ENCODE data around the gene PLAGL2.
"Not testable (repeated sequence)": the region's sequence is repeated elsewhere in the genome, so short reads cannot be mapped to it uniquely, and the experiment has no call there.

Gene PLAGL2

DNA sequence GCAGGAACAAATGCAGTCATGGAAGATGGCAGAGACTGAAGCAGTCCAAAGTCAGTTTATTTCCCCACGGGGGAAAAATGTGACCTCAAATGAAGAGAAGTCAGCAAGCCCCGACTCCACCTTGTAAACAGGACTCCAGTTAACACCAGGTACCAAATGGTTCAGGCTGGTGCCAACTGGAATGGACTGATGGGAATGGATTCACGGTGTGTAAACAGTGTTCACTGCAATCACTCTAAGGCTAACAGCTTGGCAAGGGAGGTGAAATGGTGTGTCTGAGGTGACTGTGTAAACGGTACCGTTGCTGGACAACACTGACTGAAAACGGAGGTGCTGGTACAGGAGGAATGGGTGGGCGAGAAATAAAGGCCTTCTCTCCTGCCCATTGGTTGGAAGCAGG is 12.0 kb downstream of the PLAGL2 start:
- H2BK5ac ChIP-seq (ENCODE audit: low read depth, low read length, poor library complexity), result no peak overlapping the region
- H3K9ac ChIP-seq (ENCODE audit: low read length), result no peak overlapping the region
- no peaks in the 10 kb centered on the region for H3K79me1 ChIP-seq (ENCODE audit: low read length)
- H4K91ac ChIP-seq (ENCODE audit: low read depth, low read length), result no peak overlapping the region
- no peak overlapping the region for H4K12ac ChIP-seq (ENCODE audit: low read depth, low read length)
- H3K14ac ChIP-seq (ENCODE audit: low read length), result no peak overlapping the region
- H3K79me2 ChIP-seq (ENCODE audit: control insufficient read depth, insufficient read depth, low read length, poor library complexity), result no peaks in the 10 kb centered on the region
- no peak overlapping the region for H3K4me2 ChIP-seq (ENCODE audit: low read length)
- H3K27ac ChIP-seq (ENCODE audit: low read depth, low read length), result no peak overlapping the region
- WGBS (ENCODE audit: extremely low coverage, insufficient coverage, insufficient read length), result no CpG with 5 or more reads among the region's 7 CpGs
- H2AK5ac ChIP-seq (ENCODE audit: low read length), result no peak overlapping the region
- no peak for DNase-seq
- no peak overlapping the region for H3K23ac ChIP-seq (ENCODE audit: low read length)
- no peak overlapping the region for H3K4ac ChIP-seq (ENCODE audit: low read depth, low read length)
- peaks cover under 1 to 1% of the 10 kb centered on the region in 2 experiments for H3K4me1 ChIP-seq (ENCODE audit: control insufficient read depth in 1 of 2, insufficient read depth in 2 of 2, low read length in 2 of 2)
- H2BK120ac ChIP-seq (ENCODE audit: insufficient read depth, low read length, poor library complexity), result no peak overlapping the region
- H3K9me3 ChIP-seq (ENCODE audit: insufficient read depth, low read depth, low read length), result no peaks in the 10 kb centered on the region
- H2AFZ ChIP-seq (ENCODE audit: insufficient read depth, low read length, poor library complexity), result no peak overlapping the region
- H3K18ac ChIP-seq (ENCODE audit: low read length), result no peak overlapping the region
- H4K8ac ChIP-seq (ENCODE audit: low read depth, low read length), result no peak overlapping the region
- peaks cover 34 to 49% of the 10 kb centered on the region in 2 experiments for H3K36me3 ChIP-seq (ENCODE audit: control insufficient read depth in 1 of 2, insufficient read depth in 2 of 2, low read length in 2 of 2)
- no peaks in the 10 kb centered on the region for H3K27me3 ChIP-seq (ENCODE audit: insufficient read depth, low read length)
- no peak overlapping the region for H2BK12ac ChIP-seq (ENCODE audit: low read length)
- no peak overlapping the region for H3K4me3 ChIP-seq (ENCODE audit: low read depth, low read length)

DNA sequence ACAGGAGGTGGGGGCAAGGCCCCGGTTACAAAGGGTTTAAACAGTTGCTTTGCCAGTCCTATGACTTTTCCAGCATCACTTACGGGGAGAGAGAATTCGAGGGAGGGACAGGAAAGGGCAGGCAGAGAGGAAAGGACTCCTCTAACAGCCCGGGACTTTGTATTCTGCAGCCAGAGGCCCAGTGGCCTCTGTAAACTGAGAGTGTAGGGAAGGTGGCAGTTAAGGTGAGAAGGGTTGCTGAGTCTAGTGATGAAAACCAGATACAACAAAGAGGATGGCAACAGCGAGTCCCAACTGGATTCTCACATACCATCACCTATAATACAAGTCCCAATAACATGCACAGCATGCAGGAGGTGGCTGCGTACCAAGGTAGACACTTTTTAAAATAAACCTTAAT is 13.5 kb downstream of the PLAGL2 start:
- no peak overlapping the region for H2BK5ac ChIP-seq (ENCODE audit: low read depth, low read length, poor library complexity)

DNA sequence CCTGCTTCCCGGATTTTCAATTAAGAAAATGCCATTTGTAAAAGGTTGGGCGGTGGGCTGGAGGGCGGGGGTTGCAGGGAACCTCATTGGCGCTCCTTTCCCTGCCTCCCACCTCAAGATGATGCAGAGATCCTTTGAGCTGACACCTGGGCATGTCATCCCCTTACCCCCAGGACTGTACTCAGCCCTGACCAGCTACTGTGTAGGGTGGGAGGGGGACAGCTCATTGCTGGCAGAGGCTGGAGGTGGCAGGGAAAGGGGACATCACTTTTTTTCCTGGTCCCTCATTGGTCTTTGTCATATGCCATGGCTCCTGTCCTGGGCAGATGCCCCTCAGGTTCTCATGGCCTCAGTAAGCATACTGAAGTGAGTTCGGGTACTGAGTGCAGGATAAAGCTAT is 14.2 kb downstream of the PLAGL2 start:
- not testable (repeated sequence) for H3K27ac ChIP-seq (ENCODE audit: low read depth, low read length); H3K4me3 ChIP-seq (ENCODE audit: low read depth, low read length); DNase-seq; H4K8ac ChIP-seq (ENCODE audit: low read depth, low read length); H3K9ac ChIP-seq (ENCODE audit: low read length); H3K4me2 ChIP-seq (ENCODE audit: low read length); H2BK120ac ChIP-seq (ENCODE audit: insufficient read depth, low read length, poor library complexity); H3K4ac ChIP-seq (ENCODE audit: low read depth, low read length); H2AK5ac ChIP-seq (ENCODE audit: low read length); H3K79me1 ChIP-seq (ENCODE audit: low read length); H4K12ac ChIP-seq (ENCODE audit: low read depth, low read length); H2BK12ac ChIP-seq (ENCODE audit: low read length); H3K14ac ChIP-seq (ENCODE audit: low read length); H3K9me3 ChIP-seq (ENCODE audit: insufficient read depth, low read depth, low read length); H4K91ac ChIP-seq (ENCODE audit: low read depth, low read length); H3K23ac ChIP-seq (ENCODE audit: low read length); H2AFZ ChIP-seq (ENCODE audit: insufficient read depth, low read length, poor library complexity); H3K27me3 ChIP-seq (ENCODE audit: insufficient read depth, low read length); H3K18ac ChIP-seq (ENCODE audit: low read length); H3K79me2 ChIP-seq (ENCODE audit: control insufficient read depth, insufficient read depth, low read length, poor library complexity); H2BK5ac ChIP-seq (ENCODE audit: low read depth, low read length, poor library complexity)
- Histone ChIP-seq H3K4me1 (ENCODE audit: control insufficient read depth in 1 of 2, insufficient read depth in 2 of 2, low read length in 2 of 2) (peaks cover 10 to 12% of the 10 kb centered on the region in 2 experiments), H3K36me3 (ENCODE audit: control insufficient read depth in 1 of 2, insufficient read depth in 2 of 2, low read length in 2 of 2) (peaks cover 24 to 32% of the 10 kb centered on the region in 2 experiments)
- no CpG with 5 or more reads among the region's 5 CpGs for WGBS (ENCODE audit: extremely low coverage, insufficient coverage, insufficient read length)

More for the DNA sequence above, 13.5 kb downstream of the PLAGL2 start:
- no CpG with 5 or more reads among the region's 6 CpGs for whole genome bisulfite sequencing (ENCODE audit: extremely low coverage, insufficient coverage, insufficient read length)
- Histone ChIP-seq H3K23ac (ENCODE audit: low read length) (no peak overlapping the region), H3K4me3 (ENCODE audit: low read depth, low read length) (no peak overlapping the region), H3K36me3 (ENCODE audit: control insufficient read depth in 1 of 2, insufficient read depth in 2 of 2, low read length in 2 of 2) (peaks cover 26 to 35% of the 10 kb centered on the region in 2 experiments), H3K4ac (ENCODE audit: low read depth, low read length) (no peak overlapping the region), H2BK120ac (ENCODE audit: insufficient read depth, low read length, poor library complexity) (no peak overlapping the region), H3K79me1 (ENCODE audit: low read length) (peaks cover 8% of the 10 kb centered on the region), H2AK5ac (ENCODE audit: low read length) (no peak overlapping the region), H3K18ac (ENCODE audit: low read length) (no peak overlapping the region), H2BK12ac (ENCODE audit: low read length) (no peak overlapping the region), H3K4me1 (ENCODE audit: control insufficient read depth in 1 of 2, insufficient read depth in 2 of 2, low read length in 2 of 2) (peaks cover 10% of the 10 kb centered on the region in 2 experiments), H4K8ac (ENCODE audit: low read depth, low read length) (no peak overlapping the region), H3K9me3 (ENCODE audit: insufficient read depth, low read depth, low read length) (no peaks in the 10 kb centered on the region), H3K9ac (ENCODE audit: low read length) (no peak overlapping the region), H3K27ac (ENCODE audit: low read depth, low read length) (no peak overlapping the region), H3K27me3 (ENCODE audit: insufficient read depth, low read length) (no peaks in the 10 kb centered on the region), H2AFZ (ENCODE audit: insufficient read depth, low read length, poor library complexity) (no peak overlapping the region), H3K79me2 (ENCODE audit: control insufficient read depth, insufficient read depth, low read length, poor library complexity) (peaks cover 5% of the 10 kb centered on the region), H4K12ac (ENCODE audit: low read depth, low read length) (no peak overlapping the region), H3K14ac (ENCODE audit: low read length) (no peak overlapping the region), H4K91ac (ENCODE audit: low read depth, low read length) (no peak overlapping the region), H3K4me2 (ENCODE audit: low read length) (no peak overlapping the region)
- no peak for DNase-seq

DNA sequence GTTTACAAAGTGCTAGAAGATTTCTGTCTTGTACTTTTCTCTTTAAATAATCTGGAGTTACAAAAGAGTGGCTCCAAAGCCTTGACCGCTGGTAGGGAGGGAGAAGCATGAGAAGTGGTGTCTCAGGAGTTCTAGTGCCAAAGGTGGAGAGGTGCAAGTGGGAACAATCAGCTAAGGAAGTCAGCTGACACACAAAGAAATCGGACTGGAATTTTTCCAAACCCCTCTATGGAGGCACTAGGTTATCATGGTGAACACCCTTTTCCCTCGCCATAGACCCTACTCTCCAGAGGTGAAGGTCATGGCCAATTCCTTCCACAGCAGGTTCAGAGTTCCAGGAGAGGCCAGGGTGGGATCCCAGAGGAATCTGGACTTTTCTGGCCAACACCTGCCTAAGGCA is 14.8 kb downstream of the PLAGL2 start:
- Histone ChIP-seq H2BK5ac (ENCODE audit: low read depth, low read length, poor library complexity) (no peak overlapping the region), H3K79me1 (ENCODE audit: low read length) (peaks cover 8% of the 10 kb centered on the region), H3K79me2 (ENCODE audit: control insufficient read depth, insufficient read depth, low read length, poor library complexity) (peaks cover 5% of the 10 kb centered on the region), H3K4ac (ENCODE audit: low read depth, low read length) (no peak overlapping the region), H3K4me2 (ENCODE audit: low read length) (no peak overlapping the region), H3K27ac (ENCODE audit: low read depth, low read length) (no peak overlapping the region), H3K9ac (ENCODE audit: low read length) (no peak overlapping the region), H2AFZ (ENCODE audit: insufficient read depth, low read length, poor library complexity) (no peak overlapping the region), H3K18ac (ENCODE audit: low read length) (no peak overlapping the region), H3K27me3 (ENCODE audit: insufficient read depth, low read length) (no peaks in the 10 kb centered on the region), H3K4me3 (ENCODE audit: low read depth, low read length) (no peak overlapping the region), H4K12ac (ENCODE audit: low read depth, low read length) (no peak overlapping the region), H4K91ac (ENCODE audit: low read depth, low read length) (no peak overlapping the region), H3K23ac (ENCODE audit: low read length) (no peak overlapping the region), H3K36me3 (ENCODE audit: control insufficient read depth in 1 of 2, insufficient read depth in 2 of 2, low read length in 2 of 2) (peaks cover 24 to 30% of the 10 kb centered on the region in 2 experiments), H2AK5ac (ENCODE audit: low read length) (no peak overlapping the region), H3K4me1 (ENCODE audit: control insufficient read depth in 1 of 2, insufficient read depth in 2 of 2, low read length in 2 of 2) (peaks cover 10 to 12% of the 10 kb centered on the region in 2 experiments), H4K8ac (ENCODE audit: low read depth, low read length) (no peak overlapping the region), H2BK12ac (ENCODE audit: low read length) (no peak overlapping the region), H2BK120ac (ENCODE audit: insufficient read depth, low read length, poor library complexity) (no peak overlapping the region), H3K14ac (ENCODE audit: low read length) (no peak overlapping the region), H3K9me3 (ENCODE audit: insufficient read depth, low read depth, low read length) (peaks cover 2% of the 10 kb centered on the region)
- WGBS (ENCODE audit: extremely low coverage, insufficient coverage, insufficient read length), result no CpG with 5 or more reads among the region's 3 CpGs
- DNase-seq, result no peak

Measured in trophoblast cell (in vitro differentiated cells and primary cell).